ENCODE measurements around the gene YY1.

DNA sequence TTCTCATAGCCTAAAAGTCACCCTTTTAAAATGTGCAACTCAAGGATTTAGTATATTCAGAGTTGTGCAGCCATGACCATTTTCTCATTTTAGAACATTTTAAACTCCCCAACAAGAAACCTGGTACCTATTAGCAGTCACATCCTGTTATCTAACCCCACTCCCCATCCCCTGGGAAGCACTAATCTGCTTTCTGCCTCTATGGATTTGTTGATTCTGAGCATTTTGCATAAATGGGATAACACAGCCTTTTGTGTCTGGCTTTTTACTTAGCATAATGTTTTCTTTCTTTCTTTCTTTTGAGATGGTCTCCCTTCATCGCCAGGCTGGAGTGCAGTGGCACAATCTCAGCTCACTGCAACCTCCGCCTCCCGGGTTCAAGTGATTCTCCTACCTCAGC is 38.6 kb upstream of the YY1 start:
- TF ChIP-seq, protein P1, sequence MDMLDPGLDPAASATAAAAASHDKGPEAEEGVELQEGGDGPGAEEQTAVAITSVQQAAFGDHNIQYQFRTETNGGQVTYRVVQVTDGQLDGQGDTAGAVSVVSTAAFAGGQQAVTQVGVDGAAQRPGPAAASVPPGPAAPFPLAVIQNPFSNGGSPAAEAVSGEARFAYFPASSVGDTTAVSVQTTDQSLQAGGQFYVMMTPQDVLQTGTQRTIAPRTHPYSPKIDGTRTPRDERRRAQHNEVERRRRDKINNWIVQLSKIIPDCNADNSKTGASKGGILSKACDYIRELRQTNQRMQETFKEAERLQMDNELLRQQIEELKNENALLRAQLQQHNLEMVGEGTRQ (IDR thresholded peaks at IDR 0.05; ENCODE audit: low read length): no peak
- no peak for TF ChIP-seq EZH2 (IDR thresholded peaks at IDR 0.05; ENCODE audit: low read depth, low read length, severe bottlenecking)
- TF ChIP-seq SRF (IDR thresholded peaks at IDR 0.05; ENCODE audit: low read depth, low read length): no peak
- no peak for TF ChIP-seq BRCA1 (IDR thresholded peaks at IDR 0.05; ENCODE audit: low read depth, low read length)
